Right renal cortex interstitium (tissue), 3 donors: ENCODE results near the gene SH2B3. TPM values are rescaled to one million over a fixed set of nuclear protein-coding genes. Genes with fewer than 3 reads are reported as not detected.
"Not testable (repeated sequence)": the region's sequence is repeated elsewhere in the genome, so short reads cannot be mapped to it uniquely, and the experiment has no call there.

ENCODE experiments used
- DNase-seq, 3 donors: peaks; one replicate each; pipeline ENCODE4 v3.0.0-alpha.2; 2013; ENCODE audit warnings: low read depth in 3 of 3, low spot score in 2 of 3
- polyA plus RNA-seq, 3 donors: library from polyadenylated mRNA; unstranded; fragments of 120-200 nt; gene quantifications; one replicate each; pipeline ENCODE4 v1.2.1, GENCODE V29; 2013; ENCODE audit not compliant: insufficient read length in 3 of 3

SH2B3 gene
- polyA plus RNA-seq, result 10 to 100 TPM; 16.8 to 19.5 (median 18.4) TPM

GRCh38 chr12:111405859-111406473 lies at the start of gene SH2B3:
SH2B3 (plus strand) TSS chr12:111405923; CDS start chr12:111418146, 12,223 bp downstream.
- no peak for DNase-seq

- no peak for DNase-seq
Measured at GRCh38 chr12:111359231-111359913, 46.4 kb upstream of the SH2B3 start.

- no peak for DNase-seq
Measured at GRCh38 chr12:111359914-111360276, 45.8 kb upstream of the SH2B3 start.

- no peak for DNase-seq
Measured at GRCh38 chr12:111360325-111360930, 45.3 kb upstream of the SH2B3 start.

GRCh38 chr12:111361073-111361716 lies 44.5 kb upstream of the SH2B3 start:
- DNase-seq, result no peak

GRCh38 chr12:111361717-111362576 lies 43.8 kb upstream of the SH2B3 start:
- no peak for DNase-seq

GRCh38 chr12:111362687-111363475 lies 42.8 kb upstream of the SH2B3 start:
- DNase-seq, result no peak

- no peak for DNase-seq
Measured at GRCh38 chr12:111363578-111363977, 42.1 kb upstream of the SH2B3 start.

GRCh38 chr12:111366075-111366474 lies 39.6 kb upstream of the SH2B3 start:
- no peak for DNase-seq

GRCh38 chr12:111366583-111366982 lies 39.1 kb upstream of the SH2B3 start:
- DNase-seq, result no peak

- no peak for DNase-seq
Measured at GRCh38 chr12:111367661-111368221, 38.0 kb upstream of the SH2B3 start.

GRCh38 chr12:111368291-111368787 lies 37.4 kb upstream of the SH2B3 start:
- DNase-seq, result no peak

GRCh38 chr12:111368788-111369495 lies 36.8 kb upstream of the SH2B3 start, which contains the start of gene PHETA1:
PHETA1 (minus strand) TSS chr12:111369095; CDS start chr12:111363427, 5,668 bp downstream.
- peak; percentile 58 to 74 (median 67) for DNase-seq

- DNase-seq, result no peak
Measured at GRCh38 chr12:111369496-111370220, 36.1 kb upstream of the SH2B3 start.

- not testable (repeated sequence) for DNase-seq
Measured at GRCh38 chr12:111373231-111373630, 32.5 kb upstream of the SH2B3 start.

- DNase-seq, result no peak
Measured at GRCh38 chr12:111377440-111377839, 28.3 kb upstream of the SH2B3 start.

GRCh38 chr12:111379942-111380554 lies 25.7 kb upstream of the SH2B3 start:
- no peak for DNase-seq
